ENCODE measurements around the gene DSCAM. TPM values are rescaled to one million over a fixed set of nuclear protein-coding genes. Genes with fewer than 3 reads are reported as not detected.

DSCAM gene
- total RNA-seq, 2 donors from 2014 or later, result 18.5 to 25.5 TPM

DNA sequence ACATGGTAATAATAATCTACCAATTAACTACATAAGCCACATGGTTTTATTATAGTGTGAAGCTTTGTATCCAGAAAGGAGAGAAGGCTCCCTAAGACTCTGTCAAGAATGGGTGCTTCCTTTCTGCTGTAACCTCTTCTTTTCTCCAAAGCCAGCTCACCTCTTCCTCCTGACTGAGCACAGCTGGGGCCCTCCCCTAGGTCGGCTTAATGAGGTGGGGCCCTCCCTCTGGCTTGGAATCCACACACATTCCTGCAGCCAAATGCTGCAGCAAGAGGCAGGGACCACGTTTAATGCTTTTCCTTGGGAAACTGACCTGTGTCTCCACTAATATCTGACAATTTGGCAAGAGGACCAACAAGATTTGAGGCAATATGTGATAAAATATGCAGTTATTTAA, 94.8 kb downstream of the DSCAM start:
- H3K27me3 Mint-ChIP-seq (ENCODE audit: insufficient read depth), result no peaks in the 10 kb centered on the region
- TF ChIP-seq, protein P1, sequence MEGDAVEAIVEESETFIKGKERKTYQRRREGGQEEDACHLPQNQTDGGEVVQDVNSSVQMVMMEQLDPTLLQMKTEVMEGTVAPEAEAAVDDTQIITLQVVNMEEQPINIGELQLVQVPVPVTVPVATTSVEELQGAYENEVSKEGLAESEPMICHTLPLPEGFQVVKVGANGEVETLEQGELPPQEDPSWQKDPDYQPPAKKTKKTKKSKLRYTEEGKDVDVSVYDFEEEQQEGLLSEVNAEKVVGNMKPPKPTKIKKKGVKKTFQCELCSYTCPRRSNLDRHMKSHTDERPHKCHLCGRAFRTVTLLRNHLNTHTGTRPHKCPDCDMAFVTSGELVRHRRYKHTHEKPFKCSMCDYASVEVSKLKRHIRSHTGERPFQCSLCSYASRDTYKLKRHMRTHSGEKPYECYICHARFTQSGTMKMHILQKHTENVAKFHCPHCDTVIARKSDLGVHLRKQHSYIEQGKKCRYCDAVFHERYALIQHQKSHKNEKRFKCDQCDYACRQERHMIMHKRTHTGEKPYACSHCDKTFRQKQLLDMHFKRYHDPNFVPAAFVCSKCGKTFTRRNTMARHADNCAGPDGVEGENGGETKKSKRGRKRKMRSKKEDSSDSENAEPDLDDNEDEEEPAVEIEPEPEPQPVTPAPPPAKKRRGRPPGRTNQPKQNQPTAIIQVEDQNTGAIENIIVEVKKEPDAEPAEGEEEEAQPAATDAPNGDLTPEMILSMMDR (conservative IDR thresholded peaks at IDR 0.05), result no peak
- H3K27ac Mint-ChIP-seq, result no peak overlapping the region
- Histone ChIP-seq H3K27me3 (ENCODE audit: control insufficient read depth, insufficient read depth, low read length, poor library complexity, severe bottlenecking) (no peaks in the 10 kb centered on the region), H3K4me1 (ENCODE audit: control insufficient read depth, insufficient read depth, low read length) (peaks cover 12% of the 10 kb centered on the region), H3K27ac (ENCODE audit: low read depth, low read length) (no peak overlapping the region), H3K4me3 (ENCODE audit: low read length) (no peak overlapping the region), H3K36me3 (ENCODE audit: control insufficient read depth, insufficient read depth, low read length) (no peaks in the 10 kb centered on the region), H3K9ac (ENCODE audit: extremely low read depth, low read length, poor library complexity, severe bottlenecking) (no peak overlapping the region), H3K9me3 (ENCODE audit: control insufficient read depth, low read length) (no peaks in the 10 kb centered on the region)
- peak; percentile 76 for DNase-seq
- no peaks in the 10 kb centered on the region for H3K4me1 Mint-ChIP-seq
- H3K9me3 Mint-ChIP-seq, result no peaks in the 10 kb centered on the region
- WGBS, 2 experiments (ENCODE audit: insufficient coverage in 1 of 2, insufficient read length in 1 of 2), result 13% methylated on average over 2 of the region's 2 CpGs; no CpG with 5 or more reads in 1 of the 2 experiments
- H3K36me3 Mint-ChIP-seq (ENCODE audit: low read depth), result no peaks in the 10 kb centered on the region
- no peak overlapping the region for H3K4me3 Mint-ChIP-seq

DNA sequence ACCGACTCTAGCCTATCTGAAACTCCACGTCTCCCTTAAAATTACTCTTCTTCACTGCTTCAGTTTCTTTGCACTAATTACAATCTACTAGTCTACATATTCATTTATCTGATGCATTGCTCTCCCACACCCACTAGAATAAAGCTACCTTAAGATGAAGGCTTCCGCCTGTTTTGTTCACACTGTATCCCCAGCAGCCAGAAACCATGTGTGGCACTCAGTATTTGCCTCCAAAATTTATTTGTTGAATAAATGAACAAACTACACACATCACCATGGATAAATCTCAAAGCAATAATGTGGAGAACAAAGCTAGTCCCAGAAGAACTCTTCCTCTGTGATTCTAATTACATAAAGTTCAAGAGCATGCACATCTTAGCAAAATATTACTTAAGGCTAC, 95.7 kb downstream of the DSCAM start:
- no peak overlapping the region for H3K4me3 Mint-ChIP-seq
- Histone ChIP-seq H3K9ac (ENCODE audit: extremely low read depth, low read length, poor library complexity, severe bottlenecking) (no peak overlapping the region), H3K36me3 (ENCODE audit: control insufficient read depth, insufficient read depth, low read length) (no peaks in the 10 kb centered on the region), H3K27me3 (ENCODE audit: control insufficient read depth, insufficient read depth, low read length, poor library complexity, severe bottlenecking) (no peaks in the 10 kb centered on the region), H3K4me3 (ENCODE audit: low read length) (no peak overlapping the region), H3K4me1 (ENCODE audit: control insufficient read depth, insufficient read depth, low read length) (peaks cover 12% of the 10 kb centered on the region), H3K27ac (ENCODE audit: low read depth, low read length) (no peak overlapping the region), H3K9me3 (ENCODE audit: control insufficient read depth, low read length) (no peaks in the 10 kb centered on the region)
- no peak overlapping the region for H3K27ac Mint-ChIP-seq
- TF ChIP-seq, protein P1 (conservative IDR thresholded peaks at IDR 0.05), result no peak
- no peaks in the 10 kb centered on the region for H3K9me3 Mint-ChIP-seq
- no peaks in the 10 kb centered on the region for H3K36me3 Mint-ChIP-seq (ENCODE audit: low read depth)
- WGBS, 2 experiments (ENCODE audit: insufficient coverage in 1 of 2, insufficient read length in 1 of 2), result 82 to 85% methylated on average over 3 of the region's 3 CpGs
- H3K27me3 Mint-ChIP-seq (ENCODE audit: insufficient read depth), result no peaks in the 10 kb centered on the region
- no peak for DNase-seq
- no peaks in the 10 kb centered on the region for H3K4me1 Mint-ChIP-seq

DNA sequence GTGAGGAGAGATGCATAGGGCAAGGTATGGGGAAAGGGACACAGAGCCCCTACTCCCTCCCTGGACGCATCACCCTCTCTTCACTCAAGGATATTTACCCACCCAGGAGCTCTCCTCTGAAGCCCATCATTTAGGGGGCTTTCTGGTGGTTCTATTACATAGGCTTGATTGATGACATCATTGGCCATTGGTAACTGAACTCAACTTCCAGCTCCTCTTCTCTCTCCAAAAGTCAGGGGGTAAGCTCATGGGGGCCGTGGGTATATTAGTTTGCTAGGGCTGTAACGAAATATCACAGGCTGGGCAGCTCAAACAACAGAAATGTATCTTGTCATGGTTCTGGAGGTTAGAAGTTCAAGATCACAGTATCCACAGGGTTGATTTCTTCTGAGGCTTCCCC, 110.8 kb downstream of the DSCAM start:
- TF ChIP-seq, protein P1 (conservative IDR thresholded peaks at IDR 0.05), result no peak
- Mint-ChIP-seq H3K36me3 (ENCODE audit: low read depth) (no peaks in the 10 kb centered on the region), H3K9me3 (no peaks in the 10 kb centered on the region), H3K4me3 (no peak overlapping the region), H3K4me1 (no peaks in the 10 kb centered on the region), H3K27me3 (ENCODE audit: insufficient read depth) (peaks cover 7% of the 10 kb centered on the region), H3K27ac (no peak overlapping the region)
- no peaks in the 10 kb centered on the region for H3K27me3 ChIP-seq (ENCODE audit: control insufficient read depth, insufficient read depth, low read length, poor library complexity, severe bottlenecking)
- DNase-seq, result no peak
- no peak overlapping the region for H3K4me3 ChIP-seq (ENCODE audit: low read length)
- H3K9me3 ChIP-seq (ENCODE audit: control insufficient read depth, low read length), result no peaks in the 10 kb centered on the region
- no peak overlapping the region for H3K9ac ChIP-seq (ENCODE audit: extremely low read depth, low read length, poor library complexity, severe bottlenecking)
- H3K4me1 ChIP-seq (ENCODE audit: control insufficient read depth, insufficient read depth, low read length), result no peaks in the 10 kb centered on the region
- no peaks in the 10 kb centered on the region for H3K36me3 ChIP-seq (ENCODE audit: control insufficient read depth, insufficient read depth, low read length)
- H3K27ac ChIP-seq (ENCODE audit: low read depth, low read length), result no peak overlapping the region
- WGBS, 2 experiments (ENCODE audit: insufficient coverage in 1 of 2, insufficient read length in 1 of 2), result 80 to 91% methylated on average over 1 to 2 of the region's 3 CpGs

Measured in endodermal cell (in vitro differentiated cells).